ENCODE measurements around the gene CSNK2A2. TPM values are rescaled to one million over a fixed set of nuclear protein-coding genes. Genes with fewer than 3 reads are reported as not detected.

Gene CSNK2A2
- total RNA-seq, result 10 to 100 TPM; 25.0 to 30.2 TPM
- polyA plus RNA-seq (ENCODE audit: insufficient read length in 2 of 2), result 10 to 100 TPM; 46.8 to 56.3 TPM
- long read RNA-seq, donor 1, partial matches to known transcripts, result 0 of 5 reads
- long read RNA-seq, donor 1, other reads (novel, unspliced or antisense), result 0 of 5 reads
- long read RNA-seq, donor 2, partial matches to known transcripts, result 0 of 5 reads
- long read RNA-seq, donor 2, other reads (novel, unspliced or antisense), result 0 of 5 reads
- long read RNA-seq, donor 3, partial matches to known transcripts, result 0 of 5 reads
- long read RNA-seq, donor 3, other reads (novel, unspliced or antisense), result 0 of 5 reads
- long read RNA-seq, donor 4, partial matches to known transcripts, result 0 of 4 reads
- long read RNA-seq, donor 4, other reads (novel, unspliced or antisense), result 0 of 4 reads

DNA sequence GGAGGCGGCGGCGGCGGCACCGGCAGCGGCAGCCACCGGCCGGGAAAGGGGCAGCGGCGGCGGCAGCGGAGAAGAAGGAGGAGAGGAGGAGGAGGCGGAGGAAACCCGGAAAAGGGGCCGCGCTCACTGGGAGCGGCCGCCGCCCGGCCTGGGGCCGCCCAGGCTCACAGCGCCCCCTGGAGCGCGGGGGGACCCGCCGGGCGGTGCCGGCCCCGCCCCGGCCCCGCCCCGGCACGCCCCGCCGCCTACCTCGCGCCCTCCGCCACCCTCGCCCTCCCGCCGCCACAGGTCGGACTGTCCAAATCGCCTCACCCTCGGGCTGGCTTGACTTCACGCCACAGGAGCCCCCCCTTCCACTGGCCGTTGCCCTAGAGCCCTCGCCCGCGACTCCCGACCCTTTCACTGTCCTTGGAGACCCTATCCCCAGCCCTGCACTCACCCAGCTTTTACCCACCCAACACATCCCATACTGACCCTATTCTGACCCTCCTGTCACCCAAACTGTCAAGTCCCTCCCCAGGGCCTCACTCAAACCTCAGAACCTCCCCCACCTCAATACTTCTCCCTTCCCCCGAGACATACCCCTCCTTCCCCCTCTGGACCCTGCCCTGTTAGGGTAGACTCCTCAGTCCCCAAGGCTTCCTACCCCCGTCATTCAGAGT lies at the start of gene CSNK2A2:
Gene CSNK2A2, minus strand, starts transcription at position 85 of the 662 bp plus-strand sequence. CDS start 370 bp downstream, outside the sequence.
- Histone ChIP-seq H3K36me3 (ENCODE audit: control insufficient read depth, insufficient read depth, low read length) (peaks cover 6% of the 10 kb centered on the region), H3K9me3 (ENCODE audit: control insufficient read depth, insufficient read depth, low read length) (no peaks in the 10 kb centered on the region), H3K4me1 (ENCODE audit: control insufficient read depth, insufficient read depth, low read length) (peaks cover 12% of the 10 kb centered on the region), H3K4me3 (ENCODE audit: low read depth, low read length) (peak within 1 kb of the TSS; percentile 62), H3K27me3 (ENCODE audit: control insufficient read depth, insufficient read depth, low read length) (no peaks in the 10 kb centered on the region), H3K27ac (ENCODE audit: low read depth, low read length) (no peak within 1 kb of the TSS)
- WGBS (ENCODE audit: insufficient coverage), result under 1% methylated on average over 45 of the region's 52 CpGs
- DNase-seq (ENCODE audit: low read depth in 4 of 6, low spot score in 6 of 6), result peak in 5 of 6 donors; percentile 30 to 88 (median 57)

DNA sequence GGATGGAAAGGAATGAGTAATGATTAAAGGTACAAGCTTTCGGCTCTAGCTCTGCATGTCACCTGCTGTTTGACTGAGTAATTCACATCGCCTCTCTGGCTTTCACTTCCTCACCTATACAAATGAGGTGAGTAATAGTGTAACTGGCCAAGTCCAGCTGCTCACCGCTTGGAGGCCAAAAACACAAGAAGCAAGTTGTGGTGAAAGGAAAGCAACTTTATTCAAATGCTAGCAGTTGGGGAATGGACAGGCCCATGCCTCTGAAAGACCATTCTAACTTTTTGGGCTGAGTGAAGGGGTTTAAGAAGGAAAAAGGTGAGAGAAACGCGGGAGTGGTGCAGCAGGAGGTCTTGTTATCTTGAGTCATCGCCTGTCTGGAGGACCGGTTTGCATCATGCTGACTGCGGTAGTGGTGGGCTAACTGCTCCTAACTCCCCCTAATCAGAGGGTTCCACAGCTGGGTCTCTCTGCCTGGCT lies 45.7 kb upstream of the CSNK2A2 start:
- Histone ChIP-seq H3K4me3 (ENCODE audit: low read depth, low read length) (no peak overlapping the region), H3K9me3 (ENCODE audit: control insufficient read depth, insufficient read depth, low read length) (no peaks in the 10 kb centered on the region), H3K27ac (ENCODE audit: low read depth, low read length) (no peak overlapping the region), H3K4me1 (ENCODE audit: control insufficient read depth, insufficient read depth, low read length) (no peaks in the 10 kb centered on the region), H3K36me3 (ENCODE audit: control insufficient read depth, insufficient read depth, low read length) (no peaks in the 10 kb centered on the region), H3K27me3 (ENCODE audit: control insufficient read depth, insufficient read depth, low read length) (no peaks in the 10 kb centered on the region)
- DNase-seq (ENCODE audit: low read depth in 4 of 6, low spot score in 6 of 6), result no peak
- WGBS (ENCODE audit: insufficient coverage), result 55% methylated on average over 4 of the region's 8 CpGs

DNA sequence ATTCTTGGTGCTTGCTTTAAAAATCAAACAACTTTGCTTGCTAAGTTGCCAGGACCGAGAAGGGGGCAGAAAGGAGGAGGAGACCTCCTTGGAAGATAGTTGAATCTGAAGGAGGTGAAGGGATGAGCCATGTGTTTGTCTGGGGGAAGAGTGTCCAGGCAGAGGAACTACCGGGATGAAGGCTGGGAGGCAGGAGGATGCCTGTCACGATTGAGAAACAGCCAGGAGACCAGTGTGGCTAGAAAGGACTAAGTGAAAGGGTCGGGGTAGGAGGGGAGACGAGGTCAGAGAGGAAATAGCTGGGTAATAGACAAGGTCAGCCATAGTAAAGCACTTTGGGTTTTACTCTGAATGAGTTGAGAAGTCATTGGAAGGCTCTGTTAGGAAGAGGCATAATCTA lies 38.9 kb upstream of the CSNK2A2 start:
- Histone ChIP-seq H3K4me3 (ENCODE audit: low read depth, low read length) (no peak overlapping the region), H3K27me3 (ENCODE audit: control insufficient read depth, insufficient read depth, low read length) (peaks cover 4% of the 10 kb centered on the region), H3K9me3 (ENCODE audit: control insufficient read depth, insufficient read depth, low read length) (no peaks in the 10 kb centered on the region), H3K27ac (ENCODE audit: low read depth, low read length) (no peak overlapping the region), H3K4me1 (ENCODE audit: control insufficient read depth, insufficient read depth, low read length) (peaks cover 5% of the 10 kb centered on the region), H3K36me3 (ENCODE audit: control insufficient read depth, insufficient read depth, low read length) (no peaks in the 10 kb centered on the region)
- WGBS (ENCODE audit: insufficient coverage), result 9% methylated on average over 5 of the region's 5 CpGs
- DNase-seq (ENCODE audit: low read depth in 4 of 6, low spot score in 6 of 6), result no peak

DNA sequence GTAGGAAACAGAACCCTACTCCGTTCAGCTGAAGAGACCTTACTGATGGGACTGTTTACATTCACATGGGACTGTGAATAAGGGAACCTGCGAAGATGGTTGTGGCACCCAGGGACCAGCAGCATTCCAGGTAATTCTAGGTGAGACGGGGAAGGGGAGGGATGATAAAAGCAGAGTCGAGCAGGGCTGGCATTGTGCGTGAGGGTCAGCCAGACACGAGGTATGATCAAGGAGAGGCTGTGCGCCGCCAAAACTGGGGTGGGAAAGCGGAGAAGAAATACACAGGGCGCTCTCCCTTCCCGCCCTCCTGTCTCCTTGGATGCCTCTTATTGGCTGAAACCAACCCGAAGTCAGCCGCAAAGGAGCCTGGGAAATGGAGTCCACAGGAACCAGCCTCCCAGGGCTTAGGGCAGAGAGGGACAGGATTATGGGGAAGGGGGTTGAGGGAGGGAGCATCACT lies 38.4 kb upstream of the CSNK2A2 start:
- peaks cover 4% of the 10 kb centered on the region for H3K27me3 ChIP-seq (ENCODE audit: control insufficient read depth, insufficient read depth, low read length)
- WGBS (ENCODE audit: insufficient coverage), result 0% methylated on average over 11 of the region's 13 CpGs
- H3K36me3 ChIP-seq (ENCODE audit: control insufficient read depth, insufficient read depth, low read length), result no peaks in the 10 kb centered on the region
- H3K4me1 ChIP-seq (ENCODE audit: control insufficient read depth, insufficient read depth, low read length), result peaks cover 5% of the 10 kb centered on the region
- H3K9me3 ChIP-seq (ENCODE audit: control insufficient read depth, insufficient read depth, low read length), result no peaks in the 10 kb centered on the region
- no peak overlapping the region for H3K27ac ChIP-seq (ENCODE audit: low read depth, low read length)
- DNase-seq (ENCODE audit: low read depth in 4 of 6, low spot score in 6 of 6), result peak; percentile 33 to 94 (median 58)
- H3K4me3 ChIP-seq (ENCODE audit: low read depth, low read length), result peak overlapping the region; percentile 46

DNA sequence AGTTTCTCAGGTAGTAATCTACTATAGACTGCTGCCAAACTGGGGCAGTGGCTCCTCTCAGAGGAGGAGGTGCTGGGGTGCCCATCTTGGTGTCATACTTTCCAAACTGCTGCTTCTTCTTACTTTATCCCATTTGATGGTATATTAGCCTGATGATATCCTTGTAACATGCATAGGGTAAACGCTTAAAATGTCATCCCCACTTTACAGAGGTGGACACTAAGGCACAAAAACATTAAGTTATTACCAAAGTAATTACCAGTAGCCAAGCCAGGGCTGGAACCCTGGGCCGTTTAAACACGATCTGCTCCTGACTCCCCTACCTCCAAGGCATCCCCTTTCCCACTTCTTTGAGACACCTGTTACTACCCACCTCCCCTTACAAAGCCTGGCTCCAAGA lies 37.8 kb upstream of the CSNK2A2 start:
- WGBS (ENCODE audit: insufficient coverage), result 36% methylated on average over 3 of the region's 3 CpGs
- Histone ChIP-seq H3K4me1 (ENCODE audit: control insufficient read depth, insufficient read depth, low read length) (peaks cover 5% of the 10 kb centered on the region), H3K4me3 (ENCODE audit: low read depth, low read length) (no peak overlapping the region), H3K27me3 (ENCODE audit: control insufficient read depth, insufficient read depth, low read length) (peaks cover 4% of the 10 kb centered on the region), H3K27ac (ENCODE audit: low read depth, low read length) (no peak overlapping the region), H3K9me3 (ENCODE audit: control insufficient read depth, insufficient read depth, low read length) (no peaks in the 10 kb centered on the region), H3K36me3 (ENCODE audit: control insufficient read depth, insufficient read depth, low read length) (no peaks in the 10 kb centered on the region)
- no peak for DNase-seq (ENCODE audit: low read depth in 4 of 6, low spot score in 6 of 6)

DNA sequence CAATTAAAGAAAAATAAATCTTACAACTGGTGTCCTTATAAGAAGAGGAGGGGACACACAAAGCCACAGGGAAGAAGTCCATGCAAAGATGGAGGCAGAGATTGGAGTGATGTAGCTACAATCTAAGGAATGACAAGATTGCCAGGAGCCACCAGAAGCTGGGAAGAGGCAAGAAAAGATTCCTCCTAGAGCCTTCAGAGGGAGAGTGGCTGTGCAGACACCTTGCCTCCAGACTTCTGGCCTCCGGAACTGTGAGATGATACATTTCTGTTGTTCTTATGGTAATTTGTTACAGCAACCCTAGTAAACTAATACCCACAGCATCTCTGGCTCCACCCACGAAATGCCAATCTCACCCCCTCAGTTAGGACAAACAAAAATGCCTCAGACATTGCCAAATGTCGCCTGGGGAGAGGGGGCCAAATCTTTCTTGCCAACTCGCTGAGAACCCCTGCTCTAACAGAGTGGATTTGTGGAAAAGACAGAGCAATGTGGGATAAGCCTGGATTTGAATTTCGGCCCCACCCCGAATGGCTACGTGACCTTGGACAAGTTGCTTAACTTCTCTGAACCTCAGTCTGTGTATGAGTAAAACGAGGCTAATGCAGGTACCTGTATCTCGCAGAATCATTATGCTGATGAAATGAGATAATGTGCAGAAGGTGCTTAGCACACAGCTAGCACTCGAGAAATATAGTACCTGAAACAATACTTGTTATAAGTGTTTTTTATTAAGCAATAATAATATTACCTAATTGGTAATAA lies 37.1 kb upstream of the CSNK2A2 start:
- peaks cover 5% of the 10 kb centered on the region for H3K4me1 ChIP-seq (ENCODE audit: control insufficient read depth, insufficient read depth, low read length)
- DNase-seq (ENCODE audit: low read depth in 4 of 6, low spot score in 6 of 6), result no peak
- peaks cover 4% of the 10 kb centered on the region for H3K27me3 ChIP-seq (ENCODE audit: control insufficient read depth, insufficient read depth, low read length)
- H3K27ac ChIP-seq (ENCODE audit: low read depth, low read length), result no peak overlapping the region
- H3K36me3 ChIP-seq (ENCODE audit: control insufficient read depth, insufficient read depth, low read length), result no peaks in the 10 kb centered on the region
- 74% methylated on average over 6 of the region's 10 CpGs for WGBS (ENCODE audit: insufficient coverage)
- no peak overlapping the region for H3K4me3 ChIP-seq (ENCODE audit: low read depth, low read length)
- no peaks in the 10 kb centered on the region for H3K9me3 ChIP-seq (ENCODE audit: control insufficient read depth, insufficient read depth, low read length)

DNA sequence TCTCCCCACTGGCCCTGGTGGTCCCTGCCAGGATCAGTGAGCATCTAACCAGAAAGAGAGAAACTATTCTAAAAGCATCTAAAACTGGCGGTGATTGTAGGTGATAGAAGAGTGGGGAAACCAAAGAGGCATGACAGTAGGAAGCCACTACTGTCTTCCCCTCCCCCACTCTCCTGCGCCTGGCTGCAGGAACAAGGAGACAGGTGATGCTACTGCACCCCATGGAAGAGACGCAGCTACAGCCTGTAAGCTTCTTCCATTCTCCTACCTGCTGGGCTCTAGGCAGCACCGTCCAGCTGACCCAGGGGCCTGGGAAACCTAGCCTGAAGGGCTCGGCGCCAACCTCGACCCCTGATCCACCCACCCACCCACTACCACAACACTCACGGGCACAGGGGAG lies 32.4 kb upstream of the CSNK2A2 start:
- WGBS (ENCODE audit: insufficient coverage), result 100% methylated on average over 1 of the region's 8 CpGs

DNA sequence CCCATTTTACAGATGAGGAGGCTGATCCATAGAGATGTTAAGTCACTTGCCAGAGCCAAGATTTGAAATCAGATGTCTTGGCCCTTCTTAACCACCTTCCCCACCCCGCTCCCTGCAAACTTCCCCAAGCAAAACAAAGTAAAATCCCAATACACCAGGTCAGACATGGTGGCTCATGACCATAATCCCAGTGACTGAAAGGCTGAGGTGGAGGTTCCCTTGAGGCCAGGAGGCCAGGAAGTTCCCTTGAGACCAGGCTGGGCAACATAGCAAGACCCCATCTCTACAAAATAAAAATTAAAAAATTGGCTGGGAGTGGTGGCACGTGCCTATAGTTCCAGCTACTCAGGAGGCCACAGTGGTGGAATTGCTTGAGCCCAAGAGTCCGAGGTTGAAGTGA lies 28.9 kb upstream of the CSNK2A2 start:
- Histone ChIP-seq H3K9me3 (ENCODE audit: control insufficient read depth, insufficient read depth, low read length) (no peaks in the 10 kb centered on the region), H3K27ac (ENCODE audit: low read depth, low read length) (no peak overlapping the region), H3K27me3 (ENCODE audit: control insufficient read depth, insufficient read depth, low read length) (no peaks in the 10 kb centered on the region), H3K4me3 (ENCODE audit: low read depth, low read length) (no peak overlapping the region), H3K36me3 (ENCODE audit: control insufficient read depth, insufficient read depth, low read length) (no peaks in the 10 kb centered on the region), H3K4me1 (ENCODE audit: control insufficient read depth, insufficient read depth, low read length) (no peaks in the 10 kb centered on the region)
- no peak for DNase-seq (ENCODE audit: low read depth in 4 of 6, low spot score in 6 of 6)
- WGBS (ENCODE audit: insufficient coverage), result 86% methylated on average over 2 of the region's 3 CpGs

More for the DNA sequence above, 32.4 kb upstream of the CSNK2A2 start:
- Histone ChIP-seq H3K36me3 (ENCODE audit: control insufficient read depth, insufficient read depth, low read length) (no peaks in the 10 kb centered on the region), H3K27ac (ENCODE audit: low read depth, low read length) (no peak overlapping the region), H3K27me3 (ENCODE audit: control insufficient read depth, insufficient read depth, low read length) (no peaks in the 10 kb centered on the region), H3K4me3 (ENCODE audit: low read depth, low read length) (no peak overlapping the region), H3K4me1 (ENCODE audit: control insufficient read depth, insufficient read depth, low read length) (no peaks in the 10 kb centered on the region), H3K9me3 (ENCODE audit: control insufficient read depth, insufficient read depth, low read length) (no peaks in the 10 kb centered on the region)
- DNase-seq (ENCODE audit: low read depth in 4 of 6, low spot score in 6 of 6), result no peak

DNA sequence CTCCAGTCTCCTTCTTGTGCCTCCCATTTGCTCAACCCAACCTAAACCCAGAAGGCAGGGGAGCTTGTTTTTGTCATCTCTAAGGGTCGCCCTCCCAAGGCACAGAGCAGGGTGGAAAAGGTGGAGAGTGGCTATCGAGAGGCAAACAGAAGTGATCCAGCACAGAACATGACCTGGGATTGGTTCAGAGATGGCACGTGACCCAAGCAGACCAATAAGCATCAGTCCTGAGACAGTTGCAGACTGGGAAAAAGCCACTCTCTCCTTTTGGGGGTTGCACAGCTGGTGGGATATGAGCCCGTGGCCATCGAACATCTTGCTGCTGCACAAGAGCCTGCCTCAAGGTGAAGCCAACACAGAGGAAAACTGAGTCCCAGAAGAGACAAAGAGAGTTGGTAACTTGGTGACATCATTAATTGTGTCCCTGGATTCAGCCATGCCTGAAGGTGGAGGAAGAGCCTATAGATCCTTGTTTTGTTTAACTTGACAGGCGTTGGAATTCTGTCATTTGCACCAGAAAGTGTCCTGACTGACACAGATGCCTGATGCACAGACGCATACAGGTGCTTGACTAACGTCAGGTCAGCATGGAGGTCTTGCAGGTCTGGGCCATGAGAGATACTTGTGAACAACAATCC lies 28.2 kb upstream of the CSNK2A2 start:
- 78% methylated on average over 8 of the region's 8 CpGs for WGBS (ENCODE audit: insufficient coverage)
- DNase-seq (ENCODE audit: low read depth in 4 of 6, low spot score in 6 of 6), result no peak
- Histone ChIP-seq H3K27ac (ENCODE audit: low read depth, low read length) (no peak overlapping the region), H3K27me3 (ENCODE audit: control insufficient read depth, insufficient read depth, low read length) (no peaks in the 10 kb centered on the region), H3K36me3 (ENCODE audit: control insufficient read depth, insufficient read depth, low read length) (no peaks in the 10 kb centered on the region), H3K9me3 (ENCODE audit: control insufficient read depth, insufficient read depth, low read length) (no peaks in the 10 kb centered on the region), H3K4me1 (ENCODE audit: control insufficient read depth, insufficient read depth, low read length) (no peaks in the 10 kb centered on the region), H3K4me3 (ENCODE audit: low read depth, low read length) (no peak overlapping the region)

Measured in spinal cord (tissue), 10 donors.